Hepatocyte (in vitro differentiated cells): ENCODE data around the gene TCERG1. TPM values are rescaled to one million over a fixed set of nuclear protein-coding genes. Genes with fewer than 3 reads are reported as not detected.

ENCODE experiments used
- DNase-seq: peaks from one replicate; pipeline ENCODE4 v3.0.0-alpha.2; 2016; ENCODE audit warnings: low spot score
- H2AFZ ChIP-seq: fragments of 200-600 bp; sonication (generic); 2 replicates; pipeline ENCODE4 v1.6.0; 2016; ENCODE audit warnings: antibody characterized with exemption, mild to moderate bottlenecking
- H3K27ac ChIP-seq: fragments of 200-600 bp; sonication (generic); 2 replicates; pipeline ENCODE4 v1.5.1; 2016; ENCODE audit warnings: mild to moderate bottlenecking
- H3K27me3 ChIP-seq: fragments of 200-600 bp; sonication (generic); 2 replicates; pipeline ENCODE4 v1.6.1; 2016
- H3K36me3 ChIP-seq: fragments of 200-600 bp; sonication (generic); replicated peaks from 2 replicates; pipeline ENCODE4 v1.5.1; 2016; ENCODE audit warnings: low read depth; ENCODE audit not compliant: insufficient read depth
- H3K4me1 ChIP-seq: fragments of 200-600 bp; sonication (generic); 2 replicates; pipeline ENCODE4 v1.5.1; 2016; ENCODE audit warnings: mild to moderate bottlenecking, moderate library complexity; ENCODE audit not compliant: insufficient read depth
- H3K4me2 ChIP-seq: fragments of 200-600 bp; sonication (generic); 2 replicates; pipeline ENCODE4 v1.6.0; 2016
- H3K4me3 ChIP-seq: fragments of 200-600 bp; sonication (generic); 2 replicates; pipeline ENCODE4 v1.5.1; 2016; ENCODE audit warnings: mild to moderate bottlenecking
- H3K79me2 ChIP-seq: fragments of 200-600 bp; sonication (generic); 2 replicates; pipeline ENCODE4 v1.6.0; 2017; ENCODE audit warnings: mild to moderate bottlenecking
- H3K9me2 ChIP-seq: fragments of 200-600 bp; sonication (generic); replicated peaks from 2 replicates; pipeline ENCODE4 v1.6.0; 2017; ENCODE audit warnings: mild to moderate bottlenecking; ENCODE audit not compliant: insufficient read depth
- H3K9me3 ChIP-seq: fragments of 200-600 bp; sonication (generic); 2 replicates; pipeline ENCODE4 v1.5.1; 2016; ENCODE audit warnings: low read depth, mild to moderate bottlenecking
- H4K20me1 ChIP-seq: fragments of 200-600 bp; sonication (generic); 2 replicates; pipeline ENCODE4 v1.6.0; 2016; ENCODE audit warnings: mild to moderate bottlenecking; ENCODE audit not compliant: insufficient read depth, poor library complexity, severe bottlenecking
- EZH2 ChIP-seq: fragments of 200-600 bp; sonication (generic); IDR thresholded peaks from 2 replicates; pipeline ENCODE4 v1.6.1; 2016; ENCODE audit warnings: antibody characterized with exemption, mild to moderate bottlenecking, borderline replicate concordance
- EZH2phosphoT487 ChIP-seq: fragments of 200-600 bp; sonication (generic); IDR thresholded peaks from one replicate; pipeline ENCODE4 v1.6.1; 2018; ENCODE audit warnings: antibody characterized with exemption, mild to moderate bottlenecking, low read depth, moderate library complexity; ENCODE audit not compliant: unreplicated experiment, severe bottlenecking
- WGBS: methylation state at CpG from one replicate; pipeline ENCODE4 v1.1.6; 2016; ENCODE audit warnings: low lambda C conversion rate; ENCODE audit errors: missing lambda C conversion rate; 5-methylcytosine and 5-hydroxymethylcytosine counted together
- polyA plus RNA-seq: library from polyadenylated mRNA; unstranded; fragments of >200 nt; fragmentation: Nextera tagmentation; extraction: Ambion mirVana; gene quantifications from 2 replicates; pipeline ENCODE4 v1.2.1, GENCODE V29; 2016
- total RNA-seq: library from RNA; depleted of rRNA; stranded (reverse); fragments of >200 nt; gene quantifications from 2 replicates; pipeline ENCODE4 v1.2.3, GENCODE V29; 2014
- TF ChIP-seq, protein P1 (sequence below): fragments of 200-600 bp; sonication (generic); IDR thresholded peaks from 2 replicates; pipeline ENCODE4 v1.5.1; 2016; ENCODE audit warnings: antibody characterized with exemption, mild to moderate bottlenecking; ENCODE audit not compliant: poor library complexity

Gene TCERG1
- total and polyA plus RNA-seq, 2 experiments from 2014 or later: 49.3 to 68.1 TPM

DNA sequence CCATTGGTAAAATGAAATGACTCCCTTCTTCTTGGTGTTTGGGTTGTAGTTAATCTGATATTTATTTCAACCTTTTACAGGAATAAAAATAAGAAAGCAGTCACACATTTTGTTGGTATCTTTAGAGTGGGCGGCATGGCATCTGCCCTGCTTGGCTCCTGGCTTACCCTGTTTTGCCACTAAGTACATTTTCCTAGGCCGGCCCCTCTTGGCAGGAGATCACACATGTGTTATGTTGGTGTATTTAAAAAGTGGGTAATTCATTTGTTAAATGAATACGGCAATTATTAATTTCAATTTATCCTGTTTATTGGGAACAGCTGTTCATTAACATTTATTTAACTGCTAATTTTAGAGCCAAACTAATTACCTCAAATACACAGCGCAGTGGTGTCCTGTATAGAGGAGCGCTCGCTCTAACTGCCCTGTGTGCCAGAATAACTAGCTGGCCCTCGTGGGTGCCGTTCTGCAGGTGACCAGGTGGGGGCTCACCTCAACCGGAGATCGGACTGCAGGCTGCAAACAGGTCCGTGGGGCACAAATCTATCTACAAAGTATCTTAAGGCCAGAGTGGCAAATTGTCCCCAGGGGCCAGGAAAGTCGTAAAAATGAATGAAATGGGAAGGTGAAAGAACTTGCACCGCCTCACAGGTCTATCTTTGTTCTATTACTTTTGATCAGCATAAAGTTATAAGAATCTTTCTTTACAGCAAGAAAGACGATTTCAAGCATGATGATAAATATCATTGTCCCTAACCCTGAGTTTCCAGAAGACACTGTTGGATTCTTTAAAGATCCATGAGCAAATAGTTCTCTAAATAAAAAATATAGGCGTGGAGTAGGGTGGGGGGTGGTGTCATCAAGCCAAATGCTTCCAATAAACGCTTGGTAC lies 95.1 kb downstream of the TCERG1 start:
- 34% methylated on average over 16 of the region's 16 CpGs for WGBS

DNA sequence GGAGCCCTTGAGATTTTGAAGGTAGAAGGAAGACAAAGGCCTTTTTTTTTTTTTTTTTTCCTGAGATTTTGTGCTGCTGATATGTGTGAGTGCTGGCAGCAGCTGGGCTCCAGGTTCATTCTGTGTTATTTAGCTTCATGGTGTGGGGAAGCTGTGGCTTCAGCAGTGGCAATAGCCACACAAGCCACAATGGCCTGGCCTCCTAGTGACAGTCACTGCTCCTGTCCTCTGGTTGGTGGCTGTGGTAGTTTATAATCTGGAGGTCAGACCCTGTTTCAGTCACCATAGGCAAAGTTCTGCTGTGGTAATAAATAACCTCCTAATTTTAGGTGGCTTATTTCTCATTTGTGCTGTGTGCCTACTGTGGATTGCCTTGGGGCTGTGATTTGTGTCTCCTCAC lies 97.1 kb downstream of the TCERG1 start:
- DNase-seq: no peak
- Histone ChIP-seq H3K9me3 (no peaks in the 10 kb centered on the region), H2AFZ (no peak overlapping the region), H3K4me3 (no peak overlapping the region), H3K27me3 (no peaks in the 10 kb centered on the region), H3K9me2 (no peaks in the 10 kb centered on the region), H3K79me2 (no peaks in the 10 kb centered on the region), H4K20me1 (no peaks in the 10 kb centered on the region), H3K4me1 (no peaks in the 10 kb centered on the region), H3K27ac (no peak overlapping the region), H3K4me2 (no peak overlapping the region), H3K36me3 (no peaks in the 10 kb centered on the region)
- TF ChIP-seq EZH2phosphoT487: no peak
- TF ChIP-seq EZH2: no peak
- TF ChIP-seq, protein P1, sequence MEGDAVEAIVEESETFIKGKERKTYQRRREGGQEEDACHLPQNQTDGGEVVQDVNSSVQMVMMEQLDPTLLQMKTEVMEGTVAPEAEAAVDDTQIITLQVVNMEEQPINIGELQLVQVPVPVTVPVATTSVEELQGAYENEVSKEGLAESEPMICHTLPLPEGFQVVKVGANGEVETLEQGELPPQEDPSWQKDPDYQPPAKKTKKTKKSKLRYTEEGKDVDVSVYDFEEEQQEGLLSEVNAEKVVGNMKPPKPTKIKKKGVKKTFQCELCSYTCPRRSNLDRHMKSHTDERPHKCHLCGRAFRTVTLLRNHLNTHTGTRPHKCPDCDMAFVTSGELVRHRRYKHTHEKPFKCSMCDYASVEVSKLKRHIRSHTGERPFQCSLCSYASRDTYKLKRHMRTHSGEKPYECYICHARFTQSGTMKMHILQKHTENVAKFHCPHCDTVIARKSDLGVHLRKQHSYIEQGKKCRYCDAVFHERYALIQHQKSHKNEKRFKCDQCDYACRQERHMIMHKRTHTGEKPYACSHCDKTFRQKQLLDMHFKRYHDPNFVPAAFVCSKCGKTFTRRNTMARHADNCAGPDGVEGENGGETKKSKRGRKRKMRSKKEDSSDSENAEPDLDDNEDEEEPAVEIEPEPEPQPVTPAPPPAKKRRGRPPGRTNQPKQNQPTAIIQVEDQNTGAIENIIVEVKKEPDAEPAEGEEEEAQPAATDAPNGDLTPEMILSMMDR: no peak

More for the DNA sequence above, 95.1 kb downstream of the TCERG1 start:
- Histone ChIP-seq H3K4me3 (no peak overlapping the region), H3K9me3 (no peaks in the 10 kb centered on the region), H4K20me1 (no peaks in the 10 kb centered on the region), H3K4me1 (no peaks in the 10 kb centered on the region), H3K9me2 (no peaks in the 10 kb centered on the region), H3K36me3 (no peaks in the 10 kb centered on the region), H2AFZ (no peak overlapping the region), H3K27ac (no peak overlapping the region), H3K27me3 (no peaks in the 10 kb centered on the region), H3K79me2 (no peaks in the 10 kb centered on the region), H3K4me2 (no peak overlapping the region)
- DNase-seq: peak; percentile 83
- TF ChIP-seq EZH2phosphoT487: no peak
- TF ChIP-seq, protein P1: peak; percentile 90

DNA sequence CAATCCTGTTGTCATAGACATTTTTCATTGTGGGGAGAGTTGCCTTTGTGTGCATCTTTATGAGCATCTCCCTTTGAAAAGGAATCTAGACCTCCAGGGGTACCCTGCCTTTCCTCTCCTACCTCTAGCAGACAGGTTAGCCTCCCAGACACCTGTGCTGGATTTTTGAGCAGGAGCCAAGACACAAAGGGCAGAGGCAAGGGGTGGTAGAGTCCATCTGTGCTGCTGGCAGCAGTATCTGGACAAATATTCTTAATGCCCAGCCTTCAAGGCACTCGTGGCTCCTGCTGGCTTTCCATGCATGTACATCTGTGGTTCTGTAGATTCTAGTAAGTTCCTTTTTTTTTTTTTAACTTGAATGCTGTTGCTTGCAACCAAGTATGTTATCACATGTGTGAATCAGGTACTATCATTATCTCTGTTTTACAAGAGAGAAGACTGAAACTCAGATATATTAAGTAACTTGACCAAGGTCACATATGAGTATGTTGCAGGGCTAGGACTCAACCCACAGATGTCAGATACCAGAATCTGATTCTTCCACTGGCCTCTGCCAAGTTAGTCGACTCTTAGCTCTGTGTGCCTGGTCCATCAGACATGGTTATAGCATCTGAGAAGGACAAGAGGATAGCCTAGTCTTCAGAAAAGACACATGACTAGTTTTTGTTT lies 101.8 kb downstream of the TCERG1 start:
- Histone ChIP-seq H3K9me3 (no peaks in the 10 kb centered on the region), H2AFZ (no peak overlapping the region), H3K4me1 (no peaks in the 10 kb centered on the region), H3K9me2 (no peaks in the 10 kb centered on the region), H3K36me3 (no peaks in the 10 kb centered on the region), H3K4me3 (no peak overlapping the region), H3K27ac (no peak overlapping the region), H3K79me2 (no peaks in the 10 kb centered on the region), H3K4me2 (no peak overlapping the region), H4K20me1 (no peaks in the 10 kb centered on the region), H3K27me3 (no peaks in the 10 kb centered on the region)
- DNase-seq: no peak
- WGBS: 70% methylated on average over 2 of the region's 2 CpGs
- TF ChIP-seq, protein P1: no peak
- TF ChIP-seq EZH2 (no peak), EZH2phosphoT487 (no peak)
